ENCODE results near the gene CLP1. TPM values are rescaled to one million over a fixed set of nuclear protein-coding genes. Genes with fewer than 3 reads are reported as not detected.

Gene CLP1
- total RNA-seq, result 22.4 and 24.9 TPM in 2 replicates

GRCh38 chr11:57657194-57658022 lies at the start of gene CLP1:
Gene CLP1 (plus strand): TSS chr11:57657762. CDS start chr11:57659477, 1,715 bp downstream.

GRCh38 chr11:57649826-57650738 lies 7.5 kb upstream of the CLP1 start, which contains the start of gene YPEL4:
Gene YPEL4 (minus strand): TSS chr11:57649912. CDS start chr11:57647107, 2,805 bp downstream.

GRCh38 chr11:57667736-57668433 lies 10.3 kb downstream of the CLP1 start, which contains the start of gene ZDHHC5:
Gene ZDHHC5 (plus strand): TSS chr11:57668114. CDS start chr11:57673091, 4,977 bp downstream.

Other genes with a start within 250 kb of the CLP1 start
- gene SLC43A3, start 230.6 kb upstream of the CLP1 start, total RNA-seq, result 15.6 and 21.9 TPM in 2 replicates
- gene RTN4RL2, start 197.2 kb upstream of the CLP1 start, total RNA-seq, result under 0.01 TPM in 1 of 2 replicates, not detected in the other
- gene SLC43A1, start 142.1 kb upstream of the CLP1 start, total RNA-seq, result 2.0 and 2.1 TPM in 2 replicates
- 32.3 and 69.0 TPM in 2 replicates for gene TIMM10, start 127.0 kb upstream of the CLP1 start, total RNA-seq
- not detected in 2 replicates for gene SMTNL1, start 120.2 kb upstream of the CLP1 start, total RNA-seq
- gene UBE2L6, start 90.1 kb upstream of the CLP1 start, total RNA-seq, result 10.3 and 48.4 TPM in 2 replicates
- gene SERPING1, start 60.1 kb upstream of the CLP1 start, total RNA-seq, result 0.68 and 10.0 TPM in 2 replicates
- under 0.01 and 0.07 TPM in 2 replicates for gene YPEL4, start 7.8 kb upstream of the CLP1 start, total RNA-seq
- gene ZDHHC5, start 10.4 kb downstream of the CLP1 start, total RNA-seq, result 45.5 and 79.9 TPM in 2 replicates
- 13.8 and 18.8 TPM in 2 replicates for gene MED19, start 54.5 kb downstream of the CLP1 start, total RNA-seq
- gene TMX2, start 54.8 kb downstream of the CLP1 start, total RNA-seq, result 89.5 and 95.5 TPM in 2 replicates
- gene SELENOH, start 83.7 kb downstream of the CLP1 start, total RNA-seq, result 73.5 and 83.4 TPM in 2 replicates
- gene BTBD18, start 94.1 kb downstream of the CLP1 start, total RNA-seq, result not detected in 2 replicates
- gene CTNND1, start 104.0 kb downstream of the CLP1 start, total RNA-seq, result 174 and 308 TPM in 2 replicates